H1 (cell line): ENCODE results near the gene IL1RAPL1. TPM values are rescaled to one million over a fixed set of nuclear protein-coding genes. Genes with fewer than 3 reads are reported as not detected.

Source experiments
- CTCF ChIA-PET: fragments of 300-600 bp; sonication (Branson Sonifier 250); formaldehyde crosslinking; loops from one replicate; lab custom pipeline; 2021; ENCODE audit not compliant: partially characterized antibody; lab: Charles Lee
- POLR2A ChIA-PET: fragments of 300-600 bp; sonication (Branson Sonifier 250); formaldehyde crosslinking; loops from one replicate; lab custom pipeline; 2021; ENCODE audit warnings: inconsistent platforms; ENCODE audit not compliant: partially characterized antibody; lab: Charles Lee
- DNase-seq, 2 experiments: peaks; one replicate each; pipeline versions ENCODE4 v3.0.0 to v3.0.0-alpha.2; 2010 to 2022; ENCODE audit warnings: low spot score in 2 of 2, low read depth in 1 of 2, mixed read lengths in 1 of 2
- FAIRE-seq: peaks from 2 replicates; lab custom pipeline; 2011; peaks lifted over from hg19 to GRCh38; lab: Jason Lieb, UNC
- H2AFZ ChIP-seq: 2 replicates; pipeline ENCODE4 v1.8.1; 2012; ENCODE audit warnings: low read length, inconsistent platforms
- H2AK5ac ChIP-seq: 2 replicates; pipeline ENCODE4 v1.6.1; 2013; ENCODE audit warnings: low read depth, low read length
- H2BK120ac ChIP-seq: replicated peaks from 2 replicates; pipeline ENCODE3; 2013; ENCODE audit warnings: low read depth, low read length, inconsistent platforms
- H2BK12ac ChIP-seq: 2 replicates; pipeline ENCODE4 v1.6.1; 2013; ENCODE audit warnings: low read depth, low read length
- H2BK15ac ChIP-seq: 2 replicates; pipeline ENCODE4 v1.6.1; 2013; ENCODE audit warnings: low read length
- H2BK20ac ChIP-seq: 2 replicates; pipeline ENCODE4 v1.6.1; 2013; ENCODE audit warnings: low read length
- H2BK5ac ChIP-seq: 2 replicates; pipeline ENCODE4 v1.6.1; 2013; ENCODE audit warnings: low read depth, low read length
- H3K14ac ChIP-seq: 2 replicates; pipeline ENCODE4 v1.6.1; 2013; ENCODE audit warnings: inconsistent platforms; ENCODE audit not compliant: insufficient read length
- H3K18ac ChIP-seq: 2 replicates; pipeline ENCODE4 v1.6.1; 2013; ENCODE audit warnings: low read length; ENCODE audit errors: extremely low read depth
- H3K23ac ChIP-seq: 2 replicates; pipeline ENCODE4 v1.6.1; 2013; ENCODE audit warnings: inconsistent platforms; ENCODE audit not compliant: insufficient read length
- H3K23me2 ChIP-seq: 2 replicates; pipeline ENCODE4 v1.6.1; 2013; ENCODE audit warnings: low read depth, low read length
- H3K27ac ChIP-seq: 2 replicates; pipeline ENCODE4 v1.6.1; 2011; ENCODE audit warnings: low read depth, low read length, inconsistent platforms
- H3K27me3 ChIP-seq, 4 experiments: replicated peaks in 1 of 4; 1 replicate in 1 of 4; 2 replicates in 3 of 4; pipeline versions ENCODE4 v1.6.1 to v1.8.1; 2011 to 2013; ENCODE audit warnings: low read length in 3 of 4, mild to moderate bottlenecking in 3 of 4, inconsistent platforms in 2 of 4, mixed read lengths in 2 of 4, moderate library complexity in 1 of 4; ENCODE audit not compliant: control insufficient read depth in 3 of 4, insufficient read depth in 3 of 4; ENCODE audit errors: extremely low read depth in 1 of 4
- H3K36me3 ChIP-seq, 4 experiments: 2 replicates each; pipeline versions ENCODE4 v1.6.1 to v1.8.1; 2011 to 2013; ENCODE audit warnings: mild to moderate bottlenecking in 4 of 4, low read length in 3 of 4, moderate library complexity in 2 of 4, control low read depth in 1 of 4, inconsistent platforms in 1 of 4; ENCODE audit not compliant: insufficient read depth in 4 of 4, control insufficient read depth in 2 of 4
- H3K4ac ChIP-seq: replicated peaks from 2 replicates; pipeline ENCODE3; 2013; ENCODE audit warnings: low read length, low read depth, mixed read lengths, inconsistent platforms; ENCODE audit not compliant: insufficient read length
- H3K4me1 ChIP-seq, 4 experiments: replicated peaks in 1 of 4; 1 replicate in 1 of 4; 2 replicates in 3 of 4; pipeline versions ENCODE4 v1.6.1 to v1.8.1; 2011 to 2013; ENCODE audit warnings: low read length in 3 of 4, inconsistent platforms in 2 of 4, mixed read lengths in 1 of 4; ENCODE audit not compliant: insufficient read depth in 4 of 4, control insufficient read depth in 3 of 4
- H3K4me2 ChIP-seq, 2 experiments: 2 replicates each; pipeline versions ENCODE4 v1.6.1 to v1.8.1; 2011 to 2013; ENCODE audit warnings: low read depth in 2 of 2, low read length in 2 of 2, control low read depth in 1 of 2, inconsistent platforms in 1 of 2, mild to moderate bottlenecking in 1 of 2; ENCODE audit not compliant: insufficient read depth in 1 of 2
- H3K4me3 ChIP-seq, 4 experiments: fragments of 200-600, 300-600 bp in 1 of 4; sonication (generic), shearing (Covaris generic), sonication (Bioruptor Twin) in 1 of 4; 2 replicates each; pipeline versions ENCODE4 v1.5.1 to v1.8.1; 2011 to 2016; ENCODE audit warnings: low read length in 4 of 4, low read depth in 3 of 4, control low read depth in 2 of 4, inconsistent platforms in 2 of 4, mild to moderate bottlenecking in 2 of 4, mixed read lengths in 1 of 4, moderate library complexity in 1 of 4; ENCODE audit not compliant: insufficient read depth in 2 of 4; ENCODE audit errors: extremely low read depth in 1 of 4
- H3K56ac ChIP-seq: replicated peaks from 2 replicates; pipeline ENCODE3; 2013; ENCODE audit warnings: low read depth, mild to moderate bottlenecking, mixed read lengths, low read length, inconsistent platforms; ENCODE audit not compliant: insufficient read length
- H3K79me1 ChIP-seq: 2 replicates; pipeline ENCODE4 v1.6.1; 2013; ENCODE audit warnings: low read depth, low read length, control low read depth
- H3K79me2 ChIP-seq, 2 experiments: 2 replicates each; pipeline versions ENCODE4 v1.6.1 to v1.8.1; 2012 to 2013; ENCODE audit warnings: low read length in 2 of 2, mild to moderate bottlenecking in 2 of 2, inconsistent platforms in 1 of 2; ENCODE audit not compliant: insufficient read depth in 2 of 2, control insufficient read depth in 1 of 2
- H3K9ac ChIP-seq, 4 experiments: replicated peaks in 1 of 4; 1 replicate in 1 of 4; 2 replicates in 3 of 4; pipeline versions ENCODE4 v1.6.1 to v1.8.1; 2011 to 2013; ENCODE audit warnings: low read depth in 3 of 4, low read length in 3 of 4, control low read depth in 2 of 4, mild to moderate bottlenecking in 2 of 4, moderate library complexity in 2 of 4, inconsistent platforms in 1 of 4; ENCODE audit errors: extremely low read depth in 1 of 4
- H3K9me3 ChIP-seq, 2 experiments: 2 replicates each; pipeline versions ENCODE4 v1.6.1 to v1.8.1; 2012 to 2013; ENCODE audit warnings: mild to moderate bottlenecking in 2 of 2, moderate library complexity in 2 of 2, control low read depth in 1 of 2, inconsistent platforms in 1 of 2, low read depth in 1 of 2, low read length in 1 of 2, mixed read lengths in 1 of 2; ENCODE audit not compliant: insufficient read depth in 2 of 2
- H4K20me1 ChIP-seq, 2 experiments: replicated peaks in 1 of 2; 2 replicates each; pipeline versions ENCODE3 to v1.8.1; 2011 to 2013; ENCODE audit warnings: inconsistent platforms in 2 of 2, low read length in 2 of 2, mild to moderate bottlenecking in 1 of 2; ENCODE audit not compliant: insufficient read depth in 2 of 2, control insufficient read depth in 1 of 2
- H4K5ac ChIP-seq: 2 replicates; pipeline ENCODE4 v1.6.1; 2013; ENCODE audit warnings: low read length, low read depth, mixed read lengths, inconsistent platforms; ENCODE audit not compliant: insufficient read length
- H4K8ac ChIP-seq: 2 replicates; pipeline ENCODE4 v1.8.0; 2013; ENCODE audit warnings: mild to moderate bottlenecking, moderate library complexity, low read length, inconsistent platforms; ENCODE audit not compliant: insufficient read depth; ENCODE audit errors: extremely low read depth
- H4K91ac ChIP-seq: replicated peaks from 2 replicates; pipeline ENCODE3; 2013; ENCODE audit warnings: low read length, mixed read lengths, inconsistent platforms; ENCODE audit not compliant: insufficient read length
- BRCA1 ChIP-seq: IDR thresholded peaks from 2 replicates; pipeline ENCODE4 v1.6.1; 2012; ENCODE audit warnings: low read depth, low read length, improper control_type of control experiment
- CEBPB ChIP-seq: IDR thresholded peaks from 2 replicates; pipeline ENCODE4 v1.6.1; 2012; ENCODE audit warnings: low read depth, low read length
- CTBP2 ChIP-seq: IDR thresholded peaks from 2 replicates; pipeline ENCODE4 v1.7.0; 2011; ENCODE audit warnings: borderline replicate concordance, mild to moderate bottlenecking, moderate library complexity, mixed read lengths, low read length; ENCODE audit not compliant: insufficient read depth, insufficient read length
- EZH2 ChIP-seq: fragments of 200-600 bp; sonication (generic); IDR thresholded peaks from 2 replicates; pipeline ENCODE4 v1.7.1; 2012; ENCODE audit warnings: low read depth, mild to moderate bottlenecking, moderate library complexity, low read length, inconsistent platforms; ENCODE audit not compliant: severe bottlenecking
- HDAC2 ChIP-seq, 2 experiments: fragments of 300-600 bp in 1 of 2; sonication (generic) in 1 of 2; IDR thresholded peaks; 2 replicates each; pipeline ENCODE4 v1.6.1; 2011 to 2012; ENCODE audit warnings: low read depth in 2 of 2, low read length in 2 of 2, mild to moderate bottlenecking in 2 of 2, moderate library complexity in 2 of 2, borderline replicate concordance in 1 of 2, inconsistent platforms in 1 of 2
- KDM1A ChIP-seq: fragments of 200-600, 300-600 bp; sonication (generic); IDR thresholded peaks from 2 replicates; pipeline ENCODE4 v1.7.1; 2016; ENCODE audit warnings: mild to moderate bottlenecking, low read length, borderline replicate concordance
- KDM4A ChIP-seq: IDR thresholded peaks from one replicate; pipeline ENCODE4 v1.7.1; 2012; ENCODE audit warnings: low read depth, mild to moderate bottlenecking, moderate library complexity, low read length, inconsistent platforms; ENCODE audit not compliant: severe bottlenecking
- PHF8 ChIP-seq: fragments of 200-600 bp; sonication (generic); conservative IDR thresholded peaks from 2 replicates; pipeline ENCODE4 v1.7.1; 2012; ENCODE audit warnings: low read depth, mild to moderate bottlenecking, inconsistent platforms, low read length, moderate library complexity
- POLR2A ChIP-seq, 2 experiments: IDR thresholded peaks; 1 replicate in 1 of 2; 2 replicates in 1 of 2; pipeline ENCODE4 v1.6.1; 2011; ENCODE audit warnings: low read depth in 2 of 2, low read length in 2 of 2, mild to moderate bottlenecking in 2 of 2; ENCODE audit errors: control extremely low read depth in 1 of 2
- POU5F1 ChIP-seq: IDR thresholded peaks from 2 replicates; pipeline ENCODE4 v1.6.1; 2011; ENCODE audit warnings: low read depth, mild to moderate bottlenecking, low read length, moderate library complexity
- RAD21 ChIP-seq, 2 experiments: IDR thresholded peaks in 1 of 2; conservative IDR thresholded peaks in 1 of 2; 2 replicates each; pipeline ENCODE4 v1.6.1; 2011; ENCODE audit warnings: low read depth in 2 of 2, low read length in 2 of 2, improper control_type of control experiment in 1 of 2, inconsistent platforms in 1 of 2, mild to moderate bottlenecking in 1 of 2, moderate library complexity in 1 of 2
- RNF2 ChIP-seq: fragments of 200-900, 300-1000 bp; sonication (generic); IDR thresholded peaks from 2 replicates; pipeline ENCODE4 v1.7.1; 2016; ENCODE audit warnings: borderline replicate concordance, low read depth, mild to moderate bottlenecking, antibody characterized with exemption, low read length; ENCODE audit not compliant: poor library complexity, severe bottlenecking; ENCODE audit errors: missing control alignments
- SP2 ChIP-seq: IDR thresholded peaks from 2 replicates; pipeline ENCODE4 v1.6.1; 2012; ENCODE audit warnings: mild to moderate bottlenecking, low read length, inconsistent platforms
- polyA plus RNA-seq, 7 experiments: library from polyadenylated mRNA; depleted of rRNA in 3 of 7; stranded (reverse) in 5 of 7; unstranded in 2 of 7; fragments of >200 nt in 5 of 7; fragments of 200-250 nt in 2 of 7; gene quantifications; 1 replicate in 5 of 7; 2 replicates in 1 of 7; 4 replicates in 1 of 7; pipeline versions ENCODE4 v1.2.1 to v1.2.3, GENCODE V29; 2011 to 2013; ENCODE audit warnings: missing spikeins in 2 of 7, mixed read lengths in 2 of 7
- total RNA-seq: library from RNA; stranded (reverse); fragmentation: NEBNext Ultra II Directional; extraction: Animal tissue kit (Norgen Biotek cat#: 25700); gene quantifications from 2 replicates; pipeline ENCODE4 v1.2.1, GENCODE V29; 2021
- TF ChIP-seq, protein P1 (sequence below): IDR thresholded peaks from 2 replicates; pipeline ENCODE4 v1.6.1; 2011; ENCODE audit warnings: low read depth, mild to moderate bottlenecking, low read length; ENCODE audit not compliant: insufficient read depth

The IL1RAPL1 gene
- total and polyA plus RNA-seq, 2 of the 8 experiments (the other 6 are each of a cell fraction or from before 2014, with no cell fraction given) = 0.11 to 0.35 TPM

DNA sequence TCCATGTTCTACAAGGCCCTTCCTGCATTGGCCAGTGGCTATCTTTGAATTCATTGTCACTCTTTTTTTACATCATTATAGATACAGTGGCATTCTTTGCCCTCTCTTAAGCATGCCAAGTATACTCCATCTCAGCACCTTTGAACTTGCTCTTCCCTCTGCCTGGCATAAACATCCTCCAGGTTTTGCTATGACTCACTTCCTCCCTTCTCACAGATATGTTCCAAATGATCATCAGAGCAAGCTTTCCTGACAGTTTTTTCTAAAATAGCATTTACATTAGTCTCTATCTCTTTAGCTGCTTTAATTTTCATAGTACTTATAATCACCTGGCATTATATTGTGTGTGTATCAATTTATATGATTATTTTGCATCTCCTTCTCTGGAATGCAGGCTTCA is 1074.9 kb downstream of the IL1RAPL1 start:
- Histone ChIP-seq H3K4ac (no peak overlapping the region), H2BK5ac (no peak overlapping the region), H4K91ac (no peak overlapping the region), H2BK120ac (no peak overlapping the region), H4K20me1 (no peaks in the 10 kb centered on the region), H3K14ac (no peak overlapping the region), H3K79me1 (no peaks in the 10 kb centered on the region), H3K4me1 (no peaks in the 10 kb centered on the region), H3K36me3 (no peaks in the 10 kb centered on the region), H3K79me2 (no peaks in the 10 kb centered on the region), H4K8ac (no peak overlapping the region), H3K9me3 (no peaks in the 10 kb centered on the region), H4K5ac (no peak overlapping the region), H3K27ac (no peak overlapping the region), H3K18ac (no peak overlapping the region), H3K56ac (no peak overlapping the region), H2AK5ac (no peak overlapping the region), H2AFZ (no peak overlapping the region), H2BK20ac (no peak overlapping the region), H3K23me2 (no peaks in the 10 kb centered on the region), H2BK12ac (no peak overlapping the region), H3K27me3 (no peaks in the 10 kb centered on the region), H3K9ac (no peak overlapping the region), H2BK15ac (no peak overlapping the region), H3K4me3 (no peak overlapping the region), H3K4me2 (no peak overlapping the region), H3K23ac (no peak overlapping the region)
- FAIRE-seq (no peak), DNase-seq (no peak)
- ChIA-PET POLR2A (no interaction called here), CTCF (no interaction called here)
- no peak for TF ChIP-seq EZH2
- no peak for TF ChIP-seq CEBPB
- TF ChIP-seq POU5F1 = no peak
- no peak for TF ChIP-seq HDAC2 (IDR thresholded peaks at IDR 0.05; ENCODE audit: borderline replicate concordance in 1 of 2, low read depth in 2 of 2, low read length in 2 of 2)
- no peak for TF ChIP-seq CTBP2
- TF ChIP-seq RAD21 (IDR thresholded peaks at IDR 0.05 in 1 of 2, conservative IDR thresholded peaks at IDR 0.05 in 1 of 2; ENCODE audit: low read depth in 2 of 2, low read length in 2 of 2) = no peak
- TF ChIP-seq, protein P1, sequence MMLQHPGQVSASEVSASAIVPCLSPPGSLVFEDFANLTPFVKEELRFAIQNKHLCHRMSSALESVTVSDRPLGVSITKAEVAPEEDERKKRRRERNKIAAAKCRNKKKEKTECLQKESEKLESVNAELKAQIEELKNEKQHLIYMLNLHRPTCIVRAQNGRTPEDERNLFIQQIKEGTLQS = no peak
- no peak for TF ChIP-seq KDM1A
- TF ChIP-seq POLR2A (IDR thresholded peaks at IDR 0.05; ENCODE audit: control extremely low read depth in 1 of 2, low read depth in 2 of 2, low read length in 2 of 2) = no peak
- TF ChIP-seq RNF2 = no peak
- TF ChIP-seq BRCA1 = no peak
- TF ChIP-seq KDM4A = no peak
- no peak for TF ChIP-seq SP2
- TF ChIP-seq PHF8 = no peak
